Heart left ventricle (tissue), 13 donors: ENCODE data around the gene LRP1B.

ENCODE experiments used
- POLR2A ChIP-seq, 2 donors: fragments of 450-650 bp; IDR thresholded peaks; one replicate each; pipeline ENCODE4 v1.6.1; 2017; ENCODE audit warnings: antibody characterized with exemption in 2 of 2, mild to moderate bottlenecking in 2 of 2, moderate library complexity in 2 of 2
- TF ChIP-seq, protein P1 (sequence below), 12 donors: fragments of 200-600 bp; sonication (generic) in 4 of 12; IDR thresholded peaks; one replicate each; pipeline versions ENCODE4 v1.5.0 to v1.8.0; 2018 to 2022; ENCODE audit warnings: antibody characterized with exemption in 12 of 12, mild to moderate bottlenecking in 5 of 12
- donor health status: ischemic (EF 13 %, LVEDD 7.1; RV severe dilation, severe dysfunction).
- donor health status: DM: no; HTN: yes; CAD: no.
- donor health status: DM: no; HTN: no; CAD: no.
- donor health status: ischemic (EF 25% LVEDD 6.9; RV normal size, moderate dysfunction).
- donor health status: ischemic (EF 25% LVEDD 5.7; RV mildly dilated, moderate dysfunction).
- donor health status: ischemic (EF 35%, LVEDD 5.7; RV mildly dilated, moderate dysfunction).
- donor health status: nonischemic (EF 11% LVEDD 7.7; RV severe dilation, severe dysfunction).
- donor health status: DM: yes; HTN: yes; CAD: no.
- donor health status: PGD.
- donor health status: ischemic (EF 29% LVEDD 5.4; RV normal size, mild dysfunction).
- donor health status: nonischemic (EF 23%, LVEDD 6.1; RV moderate dilation, normal function).

GRCh38 chr2:141513853-141514252 is 617.0 kb downstream of the LRP1B start:
- TF ChIP-seq, protein P1, sequence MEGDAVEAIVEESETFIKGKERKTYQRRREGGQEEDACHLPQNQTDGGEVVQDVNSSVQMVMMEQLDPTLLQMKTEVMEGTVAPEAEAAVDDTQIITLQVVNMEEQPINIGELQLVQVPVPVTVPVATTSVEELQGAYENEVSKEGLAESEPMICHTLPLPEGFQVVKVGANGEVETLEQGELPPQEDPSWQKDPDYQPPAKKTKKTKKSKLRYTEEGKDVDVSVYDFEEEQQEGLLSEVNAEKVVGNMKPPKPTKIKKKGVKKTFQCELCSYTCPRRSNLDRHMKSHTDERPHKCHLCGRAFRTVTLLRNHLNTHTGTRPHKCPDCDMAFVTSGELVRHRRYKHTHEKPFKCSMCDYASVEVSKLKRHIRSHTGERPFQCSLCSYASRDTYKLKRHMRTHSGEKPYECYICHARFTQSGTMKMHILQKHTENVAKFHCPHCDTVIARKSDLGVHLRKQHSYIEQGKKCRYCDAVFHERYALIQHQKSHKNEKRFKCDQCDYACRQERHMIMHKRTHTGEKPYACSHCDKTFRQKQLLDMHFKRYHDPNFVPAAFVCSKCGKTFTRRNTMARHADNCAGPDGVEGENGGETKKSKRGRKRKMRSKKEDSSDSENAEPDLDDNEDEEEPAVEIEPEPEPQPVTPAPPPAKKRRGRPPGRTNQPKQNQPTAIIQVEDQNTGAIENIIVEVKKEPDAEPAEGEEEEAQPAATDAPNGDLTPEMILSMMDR (IDR thresholded peaks at IDR 0.05), result no peak
- TF ChIP-seq POLR2A (IDR thresholded peaks at IDR 0.05), result no peak
